Adrenal gland (tissue), 12 donors: ENCODE data around the gene KNSTRN. TPM values are rescaled to one million over a fixed set of nuclear protein-coding genes. Genes with fewer than 3 reads are reported as not detected.

Source experiments
- DNase-seq, 7 donors: peaks; one replicate each; pipeline ENCODE4 v3.0.0-alpha.2; 2019 to 2020
- H3K27ac ChIP-seq, 5 donors: fragments of 200-600 bp; sonication (generic) in 4 of 5; 1 replicate in 3 of 5; 2 replicates in 2 of 5; pipeline versions ENCODE4 v1.5.1 to v1.8.0; 2016 to 2020; ENCODE audit warnings: mild to moderate bottlenecking in 1 of 5
- H3K27me3 ChIP-seq: fragments of 200-600 bp; 2 replicates; pipeline ENCODE4 v1.8.0; 2021
- H3K36me3 ChIP-seq, 2 donors: fragments of 200-600 bp; replicated peaks in 1 of 2; 1 replicate in 1 of 2; 2 replicates in 1 of 2; pipeline versions ENCODE4 v1.5.1 to v1.8.0; 2018 to 2022
- H3K4me1 ChIP-seq, 2 donors: fragments of 200-600 bp; replicated peaks in 1 of 2; 1 replicate in 1 of 2; 2 replicates in 1 of 2; pipeline versions ENCODE4 v1.5.1 to v1.8.0; 2018 to 2021
- H3K4me3 ChIP-seq, 4 donors: fragments of 200-600 bp; sonication (generic) in 3 of 4; one replicate each; pipeline ENCODE4 v1.5.1; 2016 to 2018
- H3K9me3 ChIP-seq, 3 donors: fragments of 200-600 bp; sonication (generic) in 1 of 3; replicated peaks in 1 of 3; 1 replicate in 2 of 3; 2 replicates in 1 of 3; pipeline versions ENCODE4 v1.5.1 to v1.8.0; 2016 to 2021
- POLR2A ChIP-seq, 2 donors: fragments of 450-650 bp; IDR thresholded peaks; one replicate each; pipeline ENCODE4 v1.6.1; 2017; ENCODE audit warnings: antibody characterized with exemption in 2 of 2, mild to moderate bottlenecking in 2 of 2, moderate library complexity in 1 of 2
- WGBS, 4 donors: extraction: QIAGEN DNeasy Blood & Tissue Kit in 2 of 4; methylation state at CpG; one replicate each; pipeline versions ENCODE4 v1.1.5 to v1.1.7; 2013 to 2017; 5-methylcytosine and 5-hydroxymethylcytosine counted together
- intact Hi-C, 2 donors: fragments of 100-400 bp; cut with DNase I; formaldehyde crosslinking; loops; one replicate each; pipeline versions ENCODE4 v1.14.1 to v1.15.0; 2022 to 2023
- polyA plus RNA-seq, 3 donors: library from polyadenylated mRNA; stranded (reverse); fragments of 200-250 nt in 2 of 3; fragments of 350-450 nt in 1 of 3; fragmentation: Illumina TruSeq in 1 of 3; extraction: RNeasy Lipid Tissue Mini Kit (QIAGEN cat#74804) in 1 of 3; gene quantifications; one replicate each; pipeline ENCODE4 v1.2.3, GENCODE V29; 2013 to 2014
- total RNA-seq, 9 donors: library from RNA; depleted of rRNA in 4 of 9; stranded (reverse); fragments of >200 nt in 4 of 9; fragments of 120-200 nt in 1 of 9; fragmentation: NEBNext Ultra II Directional in 1 of 9; extraction: Animal tissue kit (Norgen Biotek cat#: 25700) in 1 of 9; gene quantifications; one replicate each; pipeline versions ENCODE4 v1.1.0 to v1.2.4, GENCODE V29; 2013 to 2023
- TF ChIP-seq, protein P1 (sequence below), 6 experiments: fragments of 450-650 bp in 4 of 6; fragments of 200-600 bp in 2 of 6; sonication (generic) in 1 of 6; IDR thresholded peaks; 1 replicate in 5 of 6; 2 replicates in 1 of 6; pipeline versions ENCODE4 v1.5.1 to v1.8.0; 2016 to 2021; ENCODE audit warnings: antibody characterized with exemption in 6 of 6, mild to moderate bottlenecking in 2 of 6, moderate library complexity in 1 of 6
- donor health status: healthy with polysubstance abuse.
- donor health status: Bipolar disorder and iron deficiency.
- donor health status: DM: yes; HTN: yes; CAD: no.
- donor health status: DM: no; HTN: no; CAD: no.
- donor health status: DM: no; HTN: no; CAD: no.
- donor health status: DM: yes; HTN: yes; CAD: no.

The KNSTRN gene
- total and polyA plus RNA-seq, 12 donors, result 4.0 to 39.8 (median 10.4) TPM

DNA sequence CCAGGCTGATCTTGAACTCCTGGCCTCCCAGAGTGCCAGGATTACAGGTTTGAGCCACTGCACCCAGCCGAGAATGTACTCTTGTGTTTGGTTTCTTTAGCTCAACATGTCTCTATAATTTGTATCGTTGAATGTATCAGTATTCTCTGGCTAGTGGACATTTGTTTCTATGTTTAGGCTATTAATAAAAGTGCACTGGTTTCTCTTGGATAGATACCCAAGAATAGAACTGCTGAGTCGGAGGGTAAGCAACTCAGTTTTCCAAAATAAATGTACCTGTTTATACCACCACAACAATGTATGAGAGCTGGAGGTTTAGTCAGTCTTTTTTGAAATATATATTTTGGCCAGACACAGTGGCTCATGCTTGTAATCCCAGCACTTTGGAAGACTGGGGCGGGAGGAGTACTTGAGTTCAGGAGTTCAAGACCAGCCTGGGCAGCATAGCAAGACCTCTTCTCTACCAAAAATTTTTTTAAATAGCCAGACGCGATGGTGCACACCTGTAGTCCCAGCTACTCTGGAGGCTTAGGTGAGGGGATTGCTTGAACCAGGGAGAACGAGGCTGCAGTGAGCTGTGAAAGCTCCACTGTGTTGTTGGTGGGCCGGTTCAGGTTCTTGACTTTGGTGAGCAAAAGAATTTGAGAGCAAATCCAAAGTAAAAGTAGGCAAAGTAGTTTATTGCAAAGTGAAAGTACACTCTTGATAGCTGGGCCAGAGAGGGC is 15.3 kb downstream of the KNSTRN start:
- TF ChIP-seq, protein P1, sequence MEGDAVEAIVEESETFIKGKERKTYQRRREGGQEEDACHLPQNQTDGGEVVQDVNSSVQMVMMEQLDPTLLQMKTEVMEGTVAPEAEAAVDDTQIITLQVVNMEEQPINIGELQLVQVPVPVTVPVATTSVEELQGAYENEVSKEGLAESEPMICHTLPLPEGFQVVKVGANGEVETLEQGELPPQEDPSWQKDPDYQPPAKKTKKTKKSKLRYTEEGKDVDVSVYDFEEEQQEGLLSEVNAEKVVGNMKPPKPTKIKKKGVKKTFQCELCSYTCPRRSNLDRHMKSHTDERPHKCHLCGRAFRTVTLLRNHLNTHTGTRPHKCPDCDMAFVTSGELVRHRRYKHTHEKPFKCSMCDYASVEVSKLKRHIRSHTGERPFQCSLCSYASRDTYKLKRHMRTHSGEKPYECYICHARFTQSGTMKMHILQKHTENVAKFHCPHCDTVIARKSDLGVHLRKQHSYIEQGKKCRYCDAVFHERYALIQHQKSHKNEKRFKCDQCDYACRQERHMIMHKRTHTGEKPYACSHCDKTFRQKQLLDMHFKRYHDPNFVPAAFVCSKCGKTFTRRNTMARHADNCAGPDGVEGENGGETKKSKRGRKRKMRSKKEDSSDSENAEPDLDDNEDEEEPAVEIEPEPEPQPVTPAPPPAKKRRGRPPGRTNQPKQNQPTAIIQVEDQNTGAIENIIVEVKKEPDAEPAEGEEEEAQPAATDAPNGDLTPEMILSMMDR (IDR thresholded peaks at IDR 0.05), result no peak
- no peak for TF ChIP-seq POLR2A (IDR thresholded peaks at IDR 0.05)
- Histone ChIP-seq H3K4me3 (no peak overlapping the region), H3K27me3 (no peaks in the 10 kb centered on the region), H3K36me3 (peaks cover 0 to 8% of the 10 kb centered on the region in 2 donors), H3K9me3 (no peaks in the 10 kb centered on the region), H3K27ac (no peak overlapping the region), H3K4me1 (no peaks in the 10 kb centered on the region)
- intact Hi-C loops, result no loop called here
- DNase-seq, result no peak
- WGBS, 4 donors, result 87 to 94% (median 91%) methylated on average over 8 of the region's 8 CpGs

DNA sequence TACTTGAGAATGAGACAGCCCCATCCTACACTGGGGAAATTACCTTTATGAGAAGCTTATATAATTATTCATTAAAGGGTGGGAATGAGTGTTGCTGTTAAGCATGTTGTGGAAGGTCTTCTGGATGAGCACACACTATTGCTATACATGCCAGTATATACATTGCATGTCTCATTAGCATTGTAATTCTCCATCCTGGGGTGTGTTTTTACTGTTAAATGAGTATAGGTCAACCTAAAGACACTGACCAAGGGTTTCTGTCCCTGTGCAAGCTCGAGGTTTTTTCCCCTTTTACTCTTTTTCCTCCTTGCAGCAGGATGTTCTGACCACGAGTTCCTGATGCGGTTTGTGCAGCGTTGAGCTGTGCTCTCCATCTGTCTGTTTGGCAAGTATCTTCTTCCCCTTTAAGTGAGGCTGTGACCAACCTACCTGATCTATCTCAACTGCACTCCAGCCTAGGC is 15.9 kb downstream of the KNSTRN start:
- DNase-seq, result peak in 1 of 7 donors; percentile 23
- intact Hi-C loops, result no loop called here
- Histone ChIP-seq H3K27ac (no peak overlapping the region), H3K36me3 (peaks cover 0 to 6% of the 10 kb centered on the region in 2 donors), H3K27me3 (no peaks in the 10 kb centered on the region), H3K9me3 (no peaks in the 10 kb centered on the region), H3K4me1 (no peaks in the 10 kb centered on the region), H3K4me3 (no peak overlapping the region)
- 56 to 77% (median 68%) methylated on average over 4 of the region's 4 CpGs for WGBS, 4 donors
- TF ChIP-seq POLR2A (IDR thresholded peaks at IDR 0.05), result no peak
- TF ChIP-seq, protein P1 (IDR thresholded peaks at IDR 0.05), result no peak

DNA sequence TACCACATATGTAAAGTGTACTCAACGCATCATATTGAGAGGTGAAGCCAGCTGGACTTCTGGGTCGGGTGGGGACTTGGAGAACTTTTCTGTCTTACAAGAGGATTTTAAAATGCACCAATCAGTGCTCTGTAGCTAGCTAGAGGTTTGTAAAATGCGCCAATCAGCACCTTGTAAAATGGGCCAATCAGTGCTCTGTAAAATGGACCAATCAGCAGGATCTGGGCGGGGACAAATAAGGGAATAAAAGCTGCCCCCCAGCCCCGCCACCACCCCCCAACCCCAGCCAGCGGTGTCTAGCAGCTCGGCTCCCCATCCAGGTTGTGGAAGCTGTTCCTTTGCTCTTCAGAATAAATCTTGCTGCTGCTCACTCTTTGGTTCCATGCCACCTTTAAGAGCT is 16.8 kb downstream of the KNSTRN start:
- Histone ChIP-seq H3K9me3 (no peaks in the 10 kb centered on the region), H3K36me3 (no peaks in the 10 kb centered on the region), H3K27me3 (no peaks in the 10 kb centered on the region), H3K4me3 (no peak overlapping the region), H3K27ac (no peak overlapping the region), H3K4me1 (no peaks in the 10 kb centered on the region)
- no peak for DNase-seq
- no peak for TF ChIP-seq POLR2A (IDR thresholded peaks at IDR 0.05)
- TF ChIP-seq, protein P1 (IDR thresholded peaks at IDR 0.05), result no peak
- 64 to 85% (median 74%) methylated on average over 3 to 7 of the region's 7 CpGs for WGBS, 4 donors
- intact Hi-C loops, result no loop called here

GRCh38 chr15:40405501-40406381 is 23.2 kb downstream of the KNSTRN start, which contains the start of gene IVD:
TSS of gene IVD (plus strand) at chr15:40405795. CDS start at chr15:40405828, 33 bp downstream.
- TF ChIP-seq POLR2A (IDR thresholded peaks at IDR 0.05), result peak; percentile 56 to 84
- TF ChIP-seq, protein P1 (IDR thresholded peaks at IDR 0.05), result no peak
- intact Hi-C loops, result no loop called here
- Histone ChIP-seq H3K27ac (peak within 1 kb of the TSS in 4 of 5 donors; percentile 25 to 76 (median 58)), H3K36me3 (peaks cover 0 to 28% of the 10 kb centered on the region in 2 donors), H3K9me3 (no peaks in the 10 kb centered on the region), H3K27me3 (no peaks in the 10 kb centered on the region), H3K4me1 (peaks cover 13 to 24% of the 10 kb centered on the region in 2 donors), H3K4me3 (peak within 1 kb of the TSS; percentile 20 to 99 (median 92))
- peak; percentile 96 to 98 (median 98) for DNase-seq
- WGBS, 4 donors, result 0 to 1% (median 1%) methylated on average over 19 to 54 of the region's 54 CpGs
